Esophagus muscularis mucosa (tissue), 4 donors: ENCODE results near the gene ELAC2.

Experiments used
- CTCF ChIP-seq, 3 experiments: fragments of 200-600 bp in 2 of 3; fragments of 450-650 bp in 1 of 3; sonication (generic) in 2 of 3; IDR thresholded peaks; one replicate each; pipeline ENCODE4 v1.5.1; 2017 to 2019; ENCODE audit warnings: antibody characterized with exemption in 3 of 3, mild to moderate bottlenecking in 2 of 3, moderate library complexity in 1 of 3
- EP300 ChIP-seq: sonication (generic); formaldehyde crosslinking; IDR thresholded peaks from one replicate; pipeline ENCODE4 v1.6.1; 2017; ENCODE audit warnings: antibody characterized with exemption
- POLR2A ChIP-seq: fragments of 450-650 bp; IDR thresholded peaks from one replicate; pipeline ENCODE4 v1.6.1; 2017; ENCODE audit warnings: antibody characterized with exemption, moderate library complexity, mild to moderate bottlenecking, low read depth
- POLR2AphosphoS5 ChIP-seq, 2 donors: sonication (generic); formaldehyde crosslinking; IDR thresholded peaks; one replicate each; pipeline ENCODE4 v1.6.1; 2017; ENCODE audit warnings: antibody characterized with exemption in 2 of 2

DNA sequence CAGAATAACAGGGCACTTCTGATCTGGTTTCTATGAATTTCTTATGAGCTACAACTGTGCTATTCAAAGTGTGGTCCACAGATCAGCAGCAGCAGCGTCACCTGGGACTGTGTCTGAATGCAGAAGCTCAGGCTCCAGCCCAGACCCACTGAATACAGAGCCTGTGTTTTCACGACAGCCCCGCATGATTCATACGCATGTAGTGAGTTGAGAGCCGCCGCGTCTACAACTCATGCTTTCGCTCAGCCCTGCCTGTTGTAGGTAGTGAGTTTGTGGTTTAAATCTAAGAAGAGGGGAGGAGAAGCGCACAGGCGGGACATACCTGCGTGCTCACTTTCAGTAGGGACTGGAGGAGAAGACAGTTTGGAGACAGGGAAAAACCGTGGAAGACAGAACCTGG lies 28.5 kb upstream of the ELAC2 start:
- TF ChIP-seq POLR2AphosphoS5 (IDR thresholded peaks at IDR 0.05) (no peak), CTCF (IDR thresholded peaks at IDR 0.05) (no peak), POLR2A (no peak), EP300 (no peak)
